SH-SY5Y (cell line): ENCODE data around the gene KRTAP5-9.

Experiments
- GATA2 ChIP-seq: IDR thresholded peaks from 2 replicates; pipeline ENCODE4 v1.6.1; 2011; ENCODE audit warnings: mild to moderate bottlenecking, low read depth, low read length
- GATA3 ChIP-seq: IDR thresholded peaks from 2 replicates; pipeline ENCODE4 v1.6.1; 2011; ENCODE audit warnings: low read depth, mild to moderate bottlenecking, low read length, moderate library complexity

Gene KRTAP5-9

DNA sequence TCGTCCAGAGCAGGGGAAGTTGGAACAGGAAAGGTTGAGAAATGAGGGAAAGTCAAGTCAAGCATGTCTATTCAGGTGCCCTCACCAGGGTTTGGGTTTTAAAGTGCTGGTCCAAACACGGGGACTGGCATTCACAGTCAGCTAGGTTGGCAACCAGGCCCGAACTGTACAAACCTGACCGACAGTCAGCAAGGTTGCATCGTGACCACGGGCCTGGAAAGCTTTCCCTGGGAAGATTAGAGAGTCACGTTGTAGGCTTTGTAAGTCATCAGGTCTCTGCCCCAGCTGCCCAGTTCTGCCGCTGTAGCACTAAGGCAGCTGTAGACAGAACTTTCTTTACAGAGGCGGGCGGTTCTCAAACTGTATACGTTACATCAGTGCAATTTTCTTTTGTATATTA lies 24.6 kb downstream of the KRTAP5-9 start:
- TF ChIP-seq GATA3 (no peak), GATA2 (no peak)

DNA sequence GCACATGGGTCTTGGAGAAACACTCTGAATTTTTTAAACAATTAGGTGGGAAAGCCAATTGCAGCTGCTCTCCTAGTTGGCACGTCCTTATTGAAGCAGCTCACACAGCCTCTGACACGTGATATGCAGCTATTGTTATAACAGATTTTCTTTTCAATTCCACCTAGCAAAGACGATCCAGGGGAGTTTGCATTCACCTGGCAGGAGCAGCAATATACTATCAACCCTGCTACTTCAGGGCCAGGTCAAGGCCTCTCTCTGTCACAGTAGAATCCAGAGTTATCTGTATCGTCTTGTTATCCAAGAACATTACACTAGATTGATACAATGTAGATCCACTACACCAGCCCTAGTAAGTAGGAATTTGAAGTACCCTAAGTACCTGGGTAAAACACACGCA lies 26.2 kb downstream of the KRTAP5-9 start:
- TF ChIP-seq GATA3 = no peak
- no peak for TF ChIP-seq GATA2

DNA sequence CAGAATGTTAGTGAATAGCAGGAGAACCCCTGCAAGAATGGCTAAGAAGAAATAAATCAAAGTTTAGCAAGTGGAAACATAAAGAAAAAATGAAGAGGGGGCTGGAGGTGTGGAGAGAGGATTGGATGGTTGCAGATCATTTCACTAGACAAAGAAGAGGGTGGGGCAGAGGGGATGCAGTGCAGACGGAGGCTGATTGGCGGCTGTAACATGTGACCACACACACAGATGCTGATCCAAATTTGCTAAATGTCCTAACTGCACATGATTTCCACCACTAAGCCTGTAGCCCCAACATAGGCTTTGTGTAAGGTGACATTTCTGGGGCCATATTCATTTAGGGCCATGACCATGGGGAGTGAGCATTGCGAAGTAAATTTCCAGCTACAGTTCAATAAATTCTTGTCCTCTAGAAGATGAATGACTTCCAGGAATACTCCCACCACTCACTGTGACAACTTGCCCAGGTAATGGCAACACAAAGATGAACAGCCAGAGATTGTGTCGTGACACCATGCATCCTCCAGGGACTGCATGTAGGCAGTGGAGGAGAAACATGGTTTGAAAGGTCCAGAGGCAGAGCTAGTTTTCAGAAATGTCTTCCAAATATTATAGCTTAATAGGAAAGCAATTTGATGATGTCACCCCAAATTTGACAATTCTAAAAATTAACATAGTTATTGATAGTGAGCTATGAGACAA lies 27.7 kb downstream of the KRTAP5-9 start:
- TF ChIP-seq GATA3 (no peak), GATA2 (no peak)

DNA sequence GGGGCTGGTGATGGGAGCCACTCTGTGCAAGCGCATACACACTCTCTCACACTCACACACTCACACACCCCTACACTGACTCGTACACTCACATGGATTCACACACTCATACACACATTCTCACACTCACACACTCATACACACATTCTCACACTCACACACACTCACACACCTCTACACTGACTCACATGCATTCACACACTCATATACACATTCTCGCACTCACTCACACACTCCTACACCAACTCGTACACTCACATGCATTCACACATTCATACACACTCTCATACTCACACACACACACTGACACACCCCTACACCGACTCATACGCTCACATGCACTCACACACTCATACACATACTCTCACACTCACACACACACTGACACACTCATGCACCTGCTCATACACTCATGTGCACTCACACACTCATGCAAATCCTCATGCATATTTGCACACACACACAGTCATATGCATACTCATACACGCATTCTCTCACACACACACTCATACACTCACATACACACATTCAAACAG lies 29.3 kb downstream of the KRTAP5-9 start:
- TF ChIP-seq GATA2 (no peak), GATA3 (no peak)

DNA sequence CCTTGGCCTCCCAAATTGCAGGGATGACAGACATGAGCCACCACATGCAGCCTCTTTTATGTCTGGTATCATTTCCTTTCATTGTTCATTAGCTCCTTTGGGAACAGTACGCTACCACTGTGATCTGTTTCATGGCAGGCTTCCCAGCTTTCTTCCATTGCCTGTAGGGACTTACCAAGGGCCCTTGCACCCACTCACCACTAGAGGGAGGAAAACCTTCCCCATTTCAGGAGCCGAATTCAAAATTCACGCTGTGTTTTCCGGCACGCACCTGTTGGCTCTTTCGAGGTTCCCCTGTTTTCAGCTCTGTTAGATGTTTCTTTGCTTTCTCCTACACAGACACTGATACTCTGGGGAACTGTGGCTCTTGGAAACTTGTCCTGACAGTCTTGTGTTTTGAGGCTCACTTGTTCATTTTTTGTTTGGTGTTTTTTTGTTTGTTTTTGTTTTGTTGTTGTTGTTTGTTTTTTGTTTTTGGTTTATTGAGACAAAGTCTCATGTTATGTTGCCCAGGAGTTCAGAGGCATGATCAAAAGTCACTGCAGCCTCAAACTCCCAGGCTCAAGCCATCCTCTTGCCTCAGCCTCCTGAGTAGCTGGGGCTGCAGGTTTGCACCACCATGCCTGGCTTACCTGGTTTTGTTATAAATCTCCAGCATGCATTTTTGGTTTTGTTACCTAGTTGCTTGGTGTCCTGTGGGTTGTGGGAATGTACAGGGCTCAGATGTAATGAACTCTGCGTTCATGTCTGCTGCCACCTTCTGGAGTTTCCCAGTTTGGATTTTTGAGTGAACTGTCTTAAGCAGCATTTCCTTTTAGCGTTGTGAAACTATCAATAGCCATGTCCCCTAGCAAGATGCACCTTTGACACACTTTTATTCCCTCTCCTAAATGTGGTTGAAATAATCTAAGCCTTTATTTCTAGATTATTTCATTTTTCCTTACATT lies 32.1 kb downstream of the KRTAP5-9 start:
- no peak for TF ChIP-seq GATA2
- no peak for TF ChIP-seq GATA3

DNA sequence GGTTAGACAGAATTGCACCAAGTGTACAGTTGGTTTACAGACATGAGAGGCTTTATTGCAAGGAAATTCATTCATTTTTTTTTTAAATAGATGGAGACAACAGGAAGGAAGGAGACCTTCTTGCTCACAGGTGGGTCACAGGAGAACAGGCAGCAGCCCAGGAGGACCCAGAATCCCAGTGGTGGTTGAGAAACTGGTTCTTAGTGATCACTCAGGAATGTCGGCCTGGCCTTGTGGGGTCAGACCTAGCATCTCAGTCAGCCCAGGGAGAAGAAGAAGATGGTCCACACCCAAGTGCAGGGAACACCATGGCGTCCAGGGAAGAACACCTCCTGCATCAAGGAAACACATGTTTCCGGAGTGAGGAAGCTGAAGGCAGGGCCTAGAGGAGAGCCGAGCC lies 33.6 kb downstream of the KRTAP5-9 start:
- TF ChIP-seq GATA2 = no peak
- no peak for TF ChIP-seq GATA3

DNA sequence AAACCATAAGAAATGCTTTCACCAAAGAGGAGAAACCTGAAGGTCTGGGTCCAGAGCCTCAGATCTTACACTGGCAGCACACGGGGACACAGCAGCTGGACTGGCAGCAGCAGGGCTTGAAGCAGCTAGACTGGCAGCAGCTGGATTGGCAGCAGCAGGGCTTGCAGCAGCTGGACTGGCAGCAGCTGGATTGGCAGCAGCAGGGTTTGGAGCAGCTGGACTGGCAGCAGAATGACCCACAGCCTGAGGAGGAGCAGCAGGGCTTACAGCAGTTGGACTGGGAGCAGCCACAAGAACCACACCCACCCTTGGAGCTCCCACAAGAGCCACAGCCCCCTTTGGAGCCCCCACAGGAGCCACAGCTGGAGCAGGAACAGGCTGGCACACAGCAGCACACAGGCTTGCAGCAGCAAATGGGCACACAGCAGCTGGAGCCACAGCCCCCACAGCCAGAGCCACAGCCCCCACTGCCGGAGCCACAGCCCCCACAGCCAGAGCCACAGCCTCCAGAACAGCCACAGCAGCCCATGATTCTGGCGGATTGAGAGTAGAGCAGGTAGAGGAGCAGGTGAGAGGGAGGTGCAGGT lies 34.2 kb downstream of the KRTAP5-9 start, which contains the start of gene KRTAP5-11:
KRTAP5-11 (minus strand) TSS at position 567 of the 587 bp plus-strand sequence; CDS start at position 529, 38 bp downstream.
- TF ChIP-seq GATA3 = no peak
- TF ChIP-seq GATA2 = no peak
